PC-3 (cell line): ENCODE data around the gene SLC17A5. TPM values are rescaled to one million over a fixed set of nuclear protein-coding genes. Genes with fewer than 3 reads are reported as not detected.
"Not testable (repeated sequence)": the region's sequence is repeated elsewhere in the genome, so short reads cannot be mapped to it uniquely, and the experiment has no call there.

Source experiments
- ATAC-seq: fragments of 200-7000 bp; cut with Tn5 transposase; 2 replicates; pipeline ENCODE4 v1.9.1; 2020; ENCODE audit warnings: mild to moderate bottlenecking, moderate library complexity
- BruUV-seq: library from RNA; stranded (reverse); fragments of 400-500 nt; replicated peaks from 2 replicates; lab custom pipeline; 2021; lab: Mats Ljungman, UMichigan
- CTCF ChIA-PET: fragments of 300-600 bp; sonication (Branson Sonifier 250); formaldehyde crosslinking; loops from one replicate; lab custom pipeline; 2022; ENCODE audit warnings: antibody characterized with exemption; lab: Charles Lee
- POLR2A ChIA-PET: fragments of 300-600 bp; sonication (Branson Sonifier 250); formaldehyde crosslinking; loops from one replicate; lab custom pipeline; 2022; ENCODE audit warnings: antibody characterized with exemption; ENCODE audit not compliant: unreplicated experiment; lab: Charles Lee
- DNase-seq: peaks from one replicate; pipeline ENCODE4 v3.0.0-alpha.2; 2015
- H2AFZ ChIP-seq: fragments of 300-600 bp; sonication (generic); 2 replicates; pipeline ENCODE4 v1.6.0; 2016; ENCODE audit warnings: antibody characterized with exemption, low read length
- H3F3A ChIP-seq: fragments of 300-600 bp; sonication (generic); one replicate; pipeline ENCODE4 v1.6.0; 2017; ENCODE audit warnings: antibody characterized with exemption, low read length, control low read depth, mild to moderate bottlenecking; ENCODE audit not compliant: unreplicated experiment
- H3K27ac ChIP-seq: fragments of 300-600 bp; sonication (generic); 2 replicates; pipeline ENCODE4 v1.5.1; 2016; ENCODE audit warnings: mild to moderate bottlenecking, low read length
- H3K27me3 ChIP-seq: fragments of 300-600 bp; sonication (generic); 2 replicates; pipeline ENCODE4 v1.6.1; 2016; ENCODE audit warnings: low read length, mixed read lengths
- H3K36me3 ChIP-seq: fragments of 300-600 bp; sonication (generic); 2 replicates; pipeline ENCODE4 v1.6.1; 2016; ENCODE audit warnings: low read depth, mixed run types, low read length, mixed read lengths
- H3K4me1 ChIP-seq: fragments of 300-600 bp; sonication (generic); 2 replicates; pipeline ENCODE4 v1.5.1; 2016; ENCODE audit warnings: low read length; ENCODE audit not compliant: insufficient read depth
- H3K4me2 ChIP-seq: fragments of 300-600 bp; sonication (generic); 2 replicates; pipeline ENCODE4 v1.6.0; 2016; ENCODE audit warnings: low read length
- H3K4me3 ChIP-seq: fragments of 300-600 bp; sonication (generic); 2 replicates; pipeline ENCODE4 v1.5.1; 2016; ENCODE audit warnings: mild to moderate bottlenecking, low read length, mixed read lengths
- H3K79me2 ChIP-seq: fragments of 300-600 bp; sonication (generic); 2 replicates; pipeline ENCODE4 v1.6.1; 2017; ENCODE audit warnings: low read length, mixed read lengths
- H3K9ac ChIP-seq: fragments of 300-600 bp; sonication (generic); 2 replicates; pipeline ENCODE4 v1.6.0; 2016; ENCODE audit warnings: mild to moderate bottlenecking, low read length
- H3K9me2 ChIP-seq: fragments of 300-600 bp; sonication (generic); replicated peaks from 2 replicates; pipeline ENCODE4 v1.6.1; 2016; ENCODE audit warnings: mixed run types, low read length, mixed read lengths
- H3K9me3 ChIP-seq: fragments of 300-600 bp; sonication (generic); 2 replicates; pipeline ENCODE4 v1.6.1; 2016; ENCODE audit warnings: low read length, mixed read lengths
- H4K20me1 ChIP-seq: fragments of 300-600 bp; sonication (generic); 2 replicates; pipeline ENCODE4 v1.6.1; 2016; ENCODE audit warnings: low read length, mixed read lengths
- CTCF ChIP-seq: fragments of 300-600 bp; sonication (generic); conservative IDR thresholded peaks from 2 replicates; pipeline ENCODE4 v1.5.1; 2017; ENCODE audit warnings: antibody characterized with exemption, low read depth, mild to moderate bottlenecking, low read length
- EZH2 ChIP-seq: fragments of 300-600 bp; sonication (generic); IDR thresholded peaks from one replicate; pipeline ENCODE4 v1.6.1; 2017; ENCODE audit warnings: antibody characterized with exemption, mild to moderate bottlenecking, low read length; ENCODE audit not compliant: unreplicated experiment
- EZH2phosphoT487 ChIP-seq: fragments of 300-600 bp; sonication (generic); IDR thresholded peaks from 2 replicates; pipeline ENCODE4 v1.6.1; 2018; ENCODE audit warnings: mild to moderate bottlenecking, antibody characterized with exemption, low read length, borderline replicate concordance
- intact Hi-C: fragments of 100-400 bp; cut with micrococcal nuclease; formaldehyde crosslinking; loops from 2 replicates; pipeline ENCODE4 v1.9.0; 2023
- total RNA-seq: library from RNA; depleted of rRNA; stranded (reverse); fragments of >200 nt; gene quantifications from 2 replicates; pipeline ENCODE4 v1.2.3, GENCODE V29; 2014

Gene SLC17A5
- total RNA-seq, 1 experiment from 2014 or later = 5.2 TPM

DNA sequence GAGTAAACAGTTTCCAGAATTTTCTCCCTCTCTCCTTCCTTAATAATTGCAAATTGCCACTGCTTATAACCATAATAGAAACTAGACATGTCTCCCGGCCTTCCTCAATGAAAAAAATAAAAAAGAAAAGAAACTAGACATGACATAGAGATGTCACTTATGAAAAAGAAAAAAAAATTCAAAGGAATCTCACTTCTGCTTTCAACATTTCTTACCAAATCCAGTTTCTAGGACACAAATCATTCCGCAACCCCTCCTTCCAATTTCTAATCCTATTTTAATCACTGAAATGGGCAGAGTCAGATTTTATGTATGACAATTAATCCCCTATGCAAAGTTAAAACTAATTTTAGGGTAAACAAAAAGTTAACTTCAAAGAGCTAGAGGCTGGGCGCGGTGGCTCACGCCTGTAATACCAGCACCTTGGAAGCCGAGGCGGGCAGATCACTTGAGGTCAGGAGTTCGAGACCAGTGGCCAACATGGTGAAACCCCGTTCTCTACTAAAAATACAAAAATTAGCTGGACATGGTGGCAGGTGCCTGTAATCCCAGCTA lies 92.9 kb downstream of the SLC17A5 start:
- Histone ChIP-seq H4K20me1 (no peaks in the 10 kb centered on the region), H3K4me1 (no peaks in the 10 kb centered on the region), H3F3A (no peaks in the 10 kb centered on the region), H3K9me3 (no peaks in the 10 kb centered on the region), H3K27ac (no peak overlapping the region), H3K9me2 (no peaks in the 10 kb centered on the region), H3K36me3 (no peaks in the 10 kb centered on the region), H3K4me3 (no peak overlapping the region), H3K9ac (no peak overlapping the region), H2AFZ (no peak overlapping the region), H3K4me2 (no peak overlapping the region), H3K27me3 (no peaks in the 10 kb centered on the region), H3K79me2 (no peaks in the 10 kb centered on the region)
- ChIA-PET CTCF (no interaction called here), POLR2A (interaction anchor here (0.6 kb wide), 1 partner anchor 11 kb away, joined by 3 read pairs; no protein-coding TSS in a partner anchor)
- no peak for ATAC-seq
- DNase-seq = no peak
- TF ChIP-seq CTCF (no peak), EZH2 (no peak), EZH2phosphoT487 (no peak)
- no TSS peak for BruUV-seq
- intact Hi-C loops = no loop called here

DNA sequence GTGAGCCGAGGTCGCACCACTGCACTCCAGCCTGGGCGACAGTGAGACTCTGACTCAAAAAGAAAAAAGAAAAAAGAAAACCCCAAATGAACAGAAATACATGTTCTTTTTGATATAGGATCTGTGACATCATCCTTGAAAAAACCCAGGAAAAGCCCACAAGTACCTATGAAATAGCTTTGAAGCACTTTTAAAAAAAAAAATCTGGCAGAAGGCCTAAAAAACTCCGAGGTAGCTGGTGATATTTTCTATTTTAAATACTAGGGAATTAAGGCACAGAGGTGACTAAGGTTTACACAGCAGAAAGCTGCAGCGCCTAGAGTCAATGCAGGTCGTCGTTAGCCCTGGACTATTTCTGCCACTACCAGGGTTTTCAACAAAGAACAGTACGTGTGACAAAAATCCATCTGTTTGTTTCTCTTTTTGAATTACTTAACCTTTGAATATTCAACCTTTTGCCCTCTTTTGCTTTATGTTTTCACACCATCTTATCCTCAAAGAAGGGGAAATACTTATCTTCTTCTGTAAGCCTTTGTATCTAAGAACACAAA lies 93.5 kb downstream of the SLC17A5 start:
- H4K20me1 ChIP-seq = no peaks in the 10 kb centered on the region
- CTCF ChIA-PET = no interaction called here
- H3K36me3 ChIP-seq = no peaks in the 10 kb centered on the region
- intact Hi-C loops = no loop called here
- no peak overlapping the region for H3K27ac ChIP-seq
- no peak overlapping the region for H3K4me3 ChIP-seq
- H3K4me2 ChIP-seq = no peak overlapping the region
- ATAC-seq = no peak
- H2AFZ ChIP-seq = no peak overlapping the region
- no TSS peak for BruUV-seq
- POLR2A ChIA-PET = no interaction called here
- H3K9me3 ChIP-seq = no peaks in the 10 kb centered on the region
- TF ChIP-seq CTCF (no peak), EZH2 (no peak), EZH2phosphoT487 (no peak)
- H3K9me2 ChIP-seq = no peaks in the 10 kb centered on the region
- H3K9ac ChIP-seq = no peak overlapping the region
- no peaks in the 10 kb centered on the region for H3F3A ChIP-seq
- no peak for DNase-seq
- H3K4me1 ChIP-seq = no peaks in the 10 kb centered on the region
- H3K27me3 ChIP-seq = no peaks in the 10 kb centered on the region
- H3K79me2 ChIP-seq = no peaks in the 10 kb centered on the region

DNA sequence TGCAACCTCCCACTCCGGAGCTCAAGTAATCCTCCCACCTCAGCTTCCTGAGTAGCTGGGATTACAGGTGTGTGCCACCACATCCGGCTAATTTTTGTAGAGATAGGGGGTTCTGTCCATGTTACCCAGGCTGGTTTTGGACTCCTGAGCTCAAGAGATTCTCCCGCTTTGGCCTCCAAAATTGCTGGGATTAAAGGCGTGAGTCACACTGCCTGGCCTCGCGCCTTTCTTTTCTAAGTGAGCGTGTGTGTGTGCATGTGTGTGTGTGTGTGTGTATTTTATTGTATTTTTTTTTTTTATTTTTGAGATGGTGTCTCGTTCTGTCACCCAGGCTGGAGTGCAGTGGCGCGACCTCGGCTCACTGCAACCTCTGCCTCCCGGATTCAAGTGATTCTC lies 94.4 kb downstream of the SLC17A5 start:
- ATAC-seq, CTCF ChIA-PET, H4K20me1 ChIP-seq, H3K9ac ChIP-seq, H3K36me3 ChIP-seq, H3K4me3 ChIP-seq, H2AFZ ChIP-seq, BruUV-seq, intact Hi-C loops, H3K4me1 ChIP-seq, H3K27ac ChIP-seq, H3K9me3 ChIP-seq, DNase-seq, H3K9me2 ChIP-seq, H3K27me3 ChIP-seq, POLR2A ChIA-PET, H3F3A ChIP-seq, H3K79me2 ChIP-seq, H3K4me2 ChIP-seq: not testable (repeated sequence)
